Parathyroid adenoma (tissue), 2 donors: ENCODE results near the gene OIT3.

Source experiments
- H2AFZ ChIP-seq: fragments of 300-600 bp; sonication (generic); one replicate; pipeline ENCODE4 v1.7.0; 2017; ENCODE audit warnings: antibody characterized with exemption, mild to moderate bottlenecking
- H3K27ac ChIP-seq: fragments of 300-600 bp; sonication (generic); one replicate; pipeline ENCODE4 v1.7.0; 2017
- H3K27me3 ChIP-seq: fragments of 300-600 bp; sonication (generic); one replicate; pipeline ENCODE4 v1.7.0; 2017; ENCODE audit warnings: low read length; ENCODE audit not compliant: control insufficient read depth, insufficient read depth
- H3K36me3 ChIP-seq: fragments of 300-600 bp; sonication (generic); one replicate; pipeline ENCODE4 v1.7.0; 2017; ENCODE audit warnings: low read length; ENCODE audit not compliant: control insufficient read depth, insufficient read depth
- H3K4me1 ChIP-seq: fragments of 300-600 bp; sonication (generic); one replicate; pipeline ENCODE4 v1.7.0; 2017; ENCODE audit warnings: control low read depth
- H3K4me2 ChIP-seq: fragments of 300-600 bp; sonication (generic); one replicate; pipeline ENCODE4 v1.7.0; 2017; ENCODE audit warnings: low read length
- H3K4me3 ChIP-seq: fragments of 300-600 bp; sonication (generic); one replicate; pipeline ENCODE4 v1.7.0; 2017; ENCODE audit warnings: low read depth, low read length
- H3K79me2 ChIP-seq: fragments of 300-600 bp; sonication (generic); one replicate; pipeline ENCODE4 v1.7.0; 2017; ENCODE audit warnings: control low read depth
- H3K9ac ChIP-seq: fragments of 300-600 bp; sonication (generic); one replicate; pipeline ENCODE4 v1.7.0; 2017; ENCODE audit warnings: mild to moderate bottlenecking
- H3K9me3 ChIP-seq: fragments of 300-600 bp; sonication (generic); one replicate; pipeline ENCODE4 v1.7.0; 2017; ENCODE audit warnings: low read length; ENCODE audit not compliant: control insufficient read depth
- CTCF ChIP-seq: fragments of 300-600 bp; sonication (generic); IDR thresholded peaks from one replicate; pipeline ENCODE4 v1.7.0; 2017; ENCODE audit warnings: antibody characterized with exemption, mild to moderate bottlenecking
- donor health status: primary hyperparathyroidism.

Gene OIT3

GRCh38 chr10:72943498-72944234 is 50.1 kb downstream of the OIT3 start:
- Histone ChIP-seq H3K79me2 (no peaks in the 10 kb centered on the region), H3K27ac (no peak overlapping the region), H3K27me3 (no peaks in the 10 kb centered on the region), H3K4me1 (no peaks in the 10 kb centered on the region), H3K4me3 (no peak overlapping the region), H3K4me2 (no peak overlapping the region), H3K36me3 (no peaks in the 10 kb centered on the region), H3K9ac (no peak overlapping the region), H2AFZ (no peak overlapping the region), H3K9me3 (no peaks in the 10 kb centered on the region)
- no peak for TF ChIP-seq CTCF

GRCh38 chr10:72946963-72947362 is 53.4 kb downstream of the OIT3 start:
- TF ChIP-seq CTCF: no peak
- no peaks in the 10 kb centered on the region for H3K9me3 ChIP-seq
- H3K4me2 ChIP-seq: no peak overlapping the region
- no peaks in the 10 kb centered on the region for H3K27me3 ChIP-seq
- no peak overlapping the region for H3K27ac ChIP-seq
- H3K36me3 ChIP-seq: no peaks in the 10 kb centered on the region
- no peak overlapping the region for H3K4me3 ChIP-seq
- H3K4me1 ChIP-seq: no peaks in the 10 kb centered on the region
- H3K79me2 ChIP-seq: no peaks in the 10 kb centered on the region
- H3K9ac ChIP-seq: no peak overlapping the region
- H2AFZ ChIP-seq: no peak overlapping the region

GRCh38 chr10:72948762-72949161 is 55.2 kb downstream of the OIT3 start:
- no peaks in the 10 kb centered on the region for H3K79me2 ChIP-seq
- H3K9me3 ChIP-seq: no peaks in the 10 kb centered on the region
- H3K9ac ChIP-seq: no peak overlapping the region
- no peak overlapping the region for H3K27ac ChIP-seq
- H3K4me3 ChIP-seq: no peak overlapping the region
- no peaks in the 10 kb centered on the region for H3K27me3 ChIP-seq
- no peak for TF ChIP-seq CTCF
- peak overlapping the region; percentile 34 for H2AFZ ChIP-seq
- no peaks in the 10 kb centered on the region for H3K4me1 ChIP-seq
- H3K36me3 ChIP-seq: no peaks in the 10 kb centered on the region
- H3K4me2 ChIP-seq: no peak overlapping the region

- Histone ChIP-seq H2AFZ (no peak overlapping the region), H3K27ac (no peak overlapping the region), H3K9me3 (no peaks in the 10 kb centered on the region), H3K4me2 (no peak overlapping the region), H3K27me3 (no peaks in the 10 kb centered on the region), H3K79me2 (no peaks in the 10 kb centered on the region), H3K4me3 (no peak overlapping the region), H3K36me3 (no peaks in the 10 kb centered on the region), H3K9ac (no peak overlapping the region), H3K4me1 (no peaks in the 10 kb centered on the region)
- TF ChIP-seq CTCF: no peak
Measured at GRCh38 chr10:72951760-72952159, 58.2 kb downstream of the OIT3 start.

- H3K4me2 ChIP-seq: no peak overlapping the region
- H3K27ac ChIP-seq: no peak overlapping the region
- no peaks in the 10 kb centered on the region for H3K4me1 ChIP-seq
- H3K27me3 ChIP-seq: no peaks in the 10 kb centered on the region
- TF ChIP-seq CTCF: no peak
- H3K36me3 ChIP-seq: no peaks in the 10 kb centered on the region
- H3K79me2 ChIP-seq: no peaks in the 10 kb centered on the region
- no peak overlapping the region for H3K4me3 ChIP-seq
- no peaks in the 10 kb centered on the region for H3K9me3 ChIP-seq
- no peak overlapping the region for H3K9ac ChIP-seq
- H2AFZ ChIP-seq: no peak overlapping the region
Measured at GRCh38 chr10:72952189-72952588, 58.6 kb downstream of the OIT3 start.
